ENCODE measurements around the gene KIAA1549. TPM values are rescaled to one million over a fixed set of nuclear protein-coding genes. Genes with fewer than 3 reads are reported as not detected.
"Not testable (repeated sequence)": the region's sequence is repeated elsewhere in the genome, so short reads cannot be mapped to it uniquely, and the experiment has no call there.

Gene KIAA1549
- total RNA-seq, 1 experiment from 2014 or later = 12.5 TPM

DNA sequence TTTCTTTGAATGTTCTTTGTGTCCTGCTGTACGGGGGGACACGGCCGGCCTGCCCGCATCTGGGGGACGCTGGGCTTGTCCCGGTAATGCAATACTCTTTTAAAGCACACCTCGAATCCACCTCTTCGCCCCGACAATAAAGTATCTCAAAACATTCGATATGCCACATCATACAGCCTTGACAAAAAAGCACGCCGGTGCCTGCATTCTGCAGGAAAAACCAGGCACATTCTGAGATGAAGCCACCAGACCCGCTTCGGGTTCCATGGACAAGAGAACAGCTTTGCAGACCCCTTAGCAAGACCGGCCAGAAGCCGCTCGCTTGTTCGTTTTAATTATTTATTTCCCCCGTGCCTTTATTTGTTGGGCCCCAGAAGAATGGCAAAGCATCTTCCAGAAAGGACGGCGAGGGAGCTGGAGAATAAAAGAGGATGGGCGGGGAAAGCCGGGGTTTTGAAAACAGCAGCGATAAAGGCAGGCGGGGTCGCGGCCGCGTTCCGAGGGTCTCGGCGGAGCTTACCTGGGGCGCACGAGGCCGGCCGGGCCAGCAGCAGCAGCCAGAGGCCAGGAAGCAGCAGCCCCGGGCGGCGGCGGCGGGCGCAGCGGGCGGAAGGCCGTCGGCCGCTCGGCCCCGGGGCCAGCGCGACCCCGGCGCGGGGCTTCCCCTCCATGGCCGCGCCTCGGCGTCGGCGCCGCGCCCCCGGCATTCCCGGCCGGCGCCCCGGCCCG is 462 bp downstream of the KIAA1549 start:
- H3K4me1 ChIP-seq = peaks cover 13% of the 10 kb centered on the region
- H3K27ac ChIP-seq = peak overlapping the region; percentile 31; the same call in 1 of the 2 replicates
- 0 out of 2 replicates have a peak, but pooled peaks cover 3% of the 10 kb centered on the region for H3K27me3 ChIP-seq
- H3K9me3 ChIP-seq (replicated peaks) = no peaks in the 10 kb centered on the region
- no peaks in the 10 kb centered on the region for H3K36me3 ChIP-seq
- DNase-seq = peak; percentile 26 to 47
- peak overlapping the region; percentile 87 for H3K4me3 ChIP-seq

DNA sequence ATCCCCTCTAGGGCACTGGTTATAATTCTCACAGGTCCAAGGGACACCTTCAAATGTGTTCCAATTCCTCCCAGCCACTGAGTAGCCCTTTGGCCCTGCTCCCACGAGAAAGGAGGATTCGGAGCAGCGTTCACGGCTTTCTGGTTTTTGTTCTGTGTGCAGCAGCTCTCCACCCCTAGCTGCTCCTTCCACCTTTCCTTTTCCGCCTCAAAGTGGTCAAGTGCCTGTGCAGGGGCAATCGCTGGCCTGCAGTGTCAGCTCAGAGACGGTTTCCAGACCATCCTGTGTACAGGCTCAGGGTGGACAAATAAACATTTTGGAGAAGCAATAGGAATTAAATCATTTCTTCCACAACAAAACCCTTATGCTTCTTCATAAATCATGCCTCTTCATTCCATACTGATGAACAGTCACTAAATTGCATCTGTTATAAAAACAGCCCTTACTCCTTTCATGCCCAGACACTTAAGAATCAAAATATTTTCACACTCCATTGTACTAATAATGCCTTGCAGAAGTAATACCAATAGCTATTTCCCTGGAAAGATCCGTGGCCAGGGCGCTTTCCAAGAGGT is 1.1 kb downstream of the KIAA1549 start:
- Histone ChIP-seq H3K4me3 (peak overlapping the region; percentile 87), H3K27me3 (0 out of 2 replicates have a peak, but pooled peaks cover 3% of the 10 kb centered on the region), H3K4me1 (peaks cover 20% of the 10 kb centered on the region), H3K9me3 (replicated peaks) (no peaks in the 10 kb centered on the region), H3K36me3 (no peaks in the 10 kb centered on the region), H3K27ac (no peak overlapping the region)
- peak in 1 of 2 experiments; percentile 21 for DNase-seq

DNA sequence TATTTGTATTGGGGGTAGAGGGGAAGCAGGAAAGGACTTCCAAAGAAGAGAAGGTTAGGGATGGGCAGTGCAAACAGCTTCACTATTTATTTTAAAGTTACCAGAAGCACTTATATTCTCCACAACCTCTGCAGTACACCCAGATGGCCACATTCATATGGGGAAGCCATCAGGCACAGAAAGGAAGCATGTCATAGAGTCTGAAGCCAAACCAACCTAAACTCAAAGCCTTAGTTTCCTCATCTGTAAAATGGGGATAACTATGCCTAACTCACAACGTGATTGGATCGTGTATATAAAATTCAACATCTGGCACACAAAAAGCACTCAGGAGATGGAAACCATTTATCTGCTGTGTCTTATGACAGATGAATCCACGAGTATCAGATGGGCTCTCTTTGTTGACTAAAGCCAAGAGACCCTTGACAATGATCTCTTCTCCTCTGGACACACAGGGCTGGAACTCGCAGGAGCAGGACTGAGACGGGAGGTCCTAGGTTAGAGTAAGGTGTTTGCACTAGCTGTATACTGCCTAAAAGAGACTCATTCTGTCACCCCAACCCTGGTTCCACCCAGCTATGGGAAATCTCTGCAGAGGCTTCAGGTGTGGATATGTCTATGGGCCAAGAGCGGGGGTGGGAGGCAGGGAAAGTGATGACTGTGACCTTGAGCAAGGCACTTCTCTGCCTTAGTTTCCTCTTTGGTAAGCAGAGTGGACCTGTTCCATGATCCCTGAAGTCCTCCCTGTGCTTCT is 1.8 kb downstream of the KIAA1549 start:
- Histone ChIP-seq H3K27ac (no peak overlapping the region), H3K36me3 (no peaks in the 10 kb centered on the region), H3K4me3 (peak overlapping the region; percentile 87), H3K4me1 (peaks cover 24% of the 10 kb centered on the region), H3K9me3 (replicated peaks) (no peaks in the 10 kb centered on the region), H3K27me3 (0 out of 2 replicates have a peak, but pooled peaks cover 3% of the 10 kb centered on the region)
- peak in 1 of 2 experiments; percentile 20 for DNase-seq

DNA sequence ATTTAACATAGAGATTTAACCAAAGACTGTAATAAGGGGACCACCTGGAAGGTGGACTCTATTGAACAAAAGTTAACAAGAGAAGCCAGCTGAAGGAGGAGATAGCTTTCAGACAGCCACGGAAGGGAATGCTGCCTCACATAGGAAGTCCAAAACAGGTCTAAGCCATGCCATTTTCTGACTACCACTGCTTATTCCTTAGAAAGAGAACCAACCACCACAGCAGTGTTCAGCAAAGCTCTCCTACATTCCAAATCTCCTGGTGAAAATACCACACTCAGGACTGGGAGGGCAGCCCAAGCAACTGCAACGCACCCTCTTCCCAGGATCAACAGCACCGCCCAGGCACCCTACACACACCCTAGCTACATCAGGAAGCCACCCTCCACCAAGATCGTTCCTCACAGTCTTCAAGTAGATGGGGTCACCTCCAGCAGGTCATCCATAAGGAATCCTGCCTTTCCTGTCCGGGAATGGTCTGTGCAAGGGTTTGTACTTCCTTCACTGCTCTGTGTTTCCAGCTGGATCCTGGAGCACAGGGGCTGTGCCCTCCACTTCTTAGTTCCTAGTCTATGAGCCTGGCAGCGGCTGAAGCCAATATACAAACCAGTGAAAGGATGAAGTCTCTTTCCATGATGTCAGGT is 2.5 kb downstream of the KIAA1549 start:
- Histone ChIP-seq H3K27ac (no peak overlapping the region), H3K4me1 (peaks cover 24% of the 10 kb centered on the region), H3K9me3 (replicated peaks) (no peaks in the 10 kb centered on the region), H3K4me3 (no peak overlapping the region), H3K36me3 (no peaks in the 10 kb centered on the region), H3K27me3 (0 out of 2 replicates have a peak, but pooled peaks cover 3% of the 10 kb centered on the region)
- peak in 1 of 2 experiments; percentile 15 for DNase-seq

DNA sequence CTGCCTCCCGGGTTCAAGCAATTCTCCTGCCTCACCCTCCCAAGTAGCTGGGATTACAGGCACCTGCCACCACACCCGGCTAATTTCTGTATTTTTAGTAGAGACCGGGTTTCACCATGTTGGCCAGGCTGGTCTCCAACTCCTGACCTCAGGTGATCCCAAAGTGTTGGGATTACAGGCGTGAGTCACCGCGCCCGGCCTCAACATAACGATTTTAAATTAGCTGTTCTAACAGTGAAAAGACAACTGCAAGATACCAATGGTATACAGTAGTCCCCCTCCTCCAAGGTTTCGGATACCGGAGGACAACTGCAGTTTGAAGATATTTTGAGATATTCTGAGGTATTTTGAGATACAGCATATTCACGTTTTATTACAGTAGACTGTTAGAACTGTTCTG is 5.0 kb downstream of the KIAA1549 start:
- peak overlapping the region; percentile 56 for H3K27ac ChIP-seq
- H3K4me1 ChIP-seq = peaks cover 31% of the 10 kb centered on the region
- peak; percentile 62 to 64 for DNase-seq
- peak overlapping the region; percentile 5 for H3K4me3 ChIP-seq
- not testable (repeated sequence) for H3K27me3 ChIP-seq; H3K36me3 ChIP-seq; H3K9me3 ChIP-seq (replicated peaks)

DNA sequence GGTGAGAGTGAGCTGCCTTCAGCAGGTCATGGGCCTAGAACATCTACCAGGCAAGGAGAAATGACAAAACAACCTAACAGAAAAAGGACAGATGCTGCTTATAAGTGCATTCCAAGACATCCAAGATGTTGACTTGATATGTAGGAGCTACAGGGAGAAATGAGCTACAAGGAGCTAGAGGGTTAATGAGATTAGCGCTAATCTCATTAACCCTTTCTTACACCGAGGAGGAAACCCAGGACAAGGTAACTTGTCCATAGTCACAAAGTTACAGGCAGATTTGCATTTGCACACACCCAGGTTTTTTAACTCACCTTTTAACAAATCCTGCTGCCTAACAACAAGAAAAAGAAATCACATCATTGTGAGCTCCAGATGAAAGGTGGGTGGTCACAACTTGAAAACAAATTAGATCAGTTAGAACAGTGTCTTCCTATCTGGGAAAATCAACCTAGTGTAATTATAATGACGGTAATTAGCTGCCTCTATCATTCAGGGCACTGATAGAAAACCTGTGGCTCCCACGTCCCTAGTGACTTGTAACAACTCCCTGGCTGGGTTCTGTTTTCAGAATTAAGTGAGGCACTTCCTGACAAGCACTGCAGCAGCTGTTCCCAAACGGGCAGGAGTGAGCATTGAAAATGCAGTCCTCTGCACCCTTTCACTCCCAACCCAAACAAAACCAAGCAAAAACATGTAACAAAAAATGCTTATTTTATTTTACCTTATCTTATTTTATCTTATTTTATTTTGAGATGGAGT is 5.7 kb downstream of the KIAA1549 start:
- Histone ChIP-seq H3K4me1 (peaks cover 36% of the 10 kb centered on the region), H3K27me3 (no peaks in the 10 kb centered on the region), H3K27ac (peak overlapping the region; percentile 56), H3K36me3 (no peaks in the 10 kb centered on the region), H3K9me3 (replicated peaks) (no peaks in the 10 kb centered on the region), H3K4me3 (peak overlapping the region; percentile 5)
- DNase-seq = peak; percentile 73 to 84

DNA sequence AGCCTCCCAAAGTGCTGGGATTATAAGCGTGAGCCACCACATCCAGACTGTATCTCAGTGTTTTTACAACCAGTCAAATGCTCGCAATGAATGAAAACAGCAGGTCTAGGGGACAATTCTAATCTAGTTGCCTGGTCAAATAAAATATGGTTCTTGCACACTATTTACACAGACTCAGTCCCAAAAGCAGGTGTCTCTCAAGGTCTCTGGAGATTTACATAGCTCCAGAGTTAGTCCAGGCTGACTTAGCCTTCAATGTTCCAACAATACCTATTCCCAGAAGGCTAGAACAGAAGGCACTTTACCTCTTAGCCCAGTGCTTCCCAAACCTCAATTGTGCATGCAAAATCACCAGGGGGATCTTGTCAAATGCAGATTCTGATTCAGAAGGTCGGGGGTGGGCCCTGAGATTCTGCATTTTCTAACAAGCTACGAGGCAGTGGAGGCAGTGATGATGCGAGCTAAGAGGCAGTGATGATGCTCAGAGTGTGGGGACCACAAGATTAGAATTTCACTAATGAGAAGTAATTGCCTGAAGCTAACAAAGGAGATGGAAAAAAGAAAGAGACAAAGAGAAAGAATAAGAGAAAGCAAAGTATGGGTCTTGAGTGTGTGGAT is 6.4 kb downstream of the KIAA1549 start:
- no peak overlapping the region; the same call in 1 of the 2 replicates for H3K27ac ChIP-seq
- H3K9me3 ChIP-seq (replicated peaks) = no peaks in the 10 kb centered on the region
- H3K4me1 ChIP-seq = peaks cover 40% of the 10 kb centered on the region
- H3K36me3 ChIP-seq = no peaks in the 10 kb centered on the region
- H3K4me3 ChIP-seq = no peak overlapping the region
- no peak for DNase-seq
- H3K27me3 ChIP-seq = no peaks in the 10 kb centered on the region

DNA sequence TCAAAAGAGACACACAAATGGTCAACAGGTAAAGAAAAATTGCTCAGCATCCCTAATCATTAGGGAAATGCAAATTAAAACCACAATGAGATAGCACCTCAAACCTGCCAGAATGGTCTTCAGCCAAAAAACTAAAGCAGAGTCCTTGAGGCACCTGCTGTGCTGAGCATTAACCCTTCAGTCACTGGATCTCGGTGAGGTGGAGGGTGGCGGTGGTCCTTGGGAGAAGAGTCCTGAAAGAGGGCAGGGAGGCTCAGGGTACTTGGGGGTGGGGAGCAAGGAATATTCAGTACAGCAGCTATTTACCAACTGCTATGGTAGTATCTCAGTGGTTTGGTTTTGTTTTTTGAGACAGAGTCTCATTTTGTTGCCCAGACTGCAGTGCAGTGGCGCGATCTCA is 7.1 kb downstream of the KIAA1549 start:
- Histone ChIP-seq H3K4me3 (no peak overlapping the region), H3K27ac (no peak overlapping the region), H3K4me1 (peaks cover 40% of the 10 kb centered on the region), H3K36me3 (no peaks in the 10 kb centered on the region), H3K9me3 (replicated peaks) (no peaks in the 10 kb centered on the region; the same call in 1 of the 2 replicates), H3K27me3 (no peaks in the 10 kb centered on the region)
- DNase-seq = no peak

DNA sequence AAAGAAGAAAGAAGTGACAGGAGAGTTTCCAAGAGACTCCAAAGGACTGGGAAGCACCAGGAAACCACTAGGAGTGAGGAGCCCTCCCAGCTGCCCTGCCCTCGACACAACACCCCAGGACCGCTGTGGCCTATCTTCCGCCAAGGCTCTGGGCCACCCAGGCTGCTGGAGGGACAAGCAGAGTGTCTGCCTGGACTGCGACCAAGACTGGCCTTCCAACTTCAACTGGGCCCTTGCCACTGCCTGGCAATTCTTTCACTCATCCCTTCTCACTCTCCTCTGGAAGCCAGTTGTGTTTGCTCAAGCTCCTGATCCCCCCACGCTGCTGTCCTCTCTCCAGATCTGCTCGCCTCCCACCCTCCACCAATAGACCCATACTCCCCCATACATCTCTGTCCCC is 10.2 kb downstream of the KIAA1549 start:
- Histone ChIP-seq H3K9me3 (replicated peaks) (no peaks in the 10 kb centered on the region; the same call in 1 of the 2 replicates), H3K27ac (peak overlapping the region; percentile 47), H3K4me3 (no peak overlapping the region), H3K36me3 (no peaks in the 10 kb centered on the region), H3K27me3 (no peaks in the 10 kb centered on the region), H3K4me1 (peaks cover 28% of the 10 kb centered on the region)
- peak; percentile 83 to 86 for DNase-seq

DNA sequence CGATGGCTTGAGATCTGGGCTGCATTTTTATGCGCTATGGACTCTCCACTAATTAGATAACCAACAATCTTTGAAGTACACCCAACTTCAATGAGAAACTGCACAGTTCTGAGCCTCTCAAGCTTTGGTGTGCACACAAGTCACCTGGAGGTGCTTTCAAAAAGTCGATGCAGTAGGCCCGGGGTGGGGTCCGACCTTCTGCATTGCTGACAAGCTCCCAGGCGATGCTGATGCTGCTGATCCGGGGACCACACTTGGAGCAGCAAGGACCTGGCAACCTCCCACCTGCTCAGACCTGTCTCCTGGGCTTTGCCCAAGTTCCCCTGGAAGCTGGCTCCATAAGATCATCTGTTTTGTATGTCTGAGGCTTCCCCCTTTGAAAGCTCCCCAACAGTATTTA is 10.7 kb downstream of the KIAA1549 start:
- peak; percentile 62 to 64 for DNase-seq
- no peaks in the 10 kb centered on the region; the same call in 1 of the 2 replicates for H3K9me3 ChIP-seq (replicated peaks)
- peaks cover 24% of the 10 kb centered on the region for H3K4me1 ChIP-seq
- H3K27me3 ChIP-seq = no peaks in the 10 kb centered on the region
- H3K27ac ChIP-seq = peak overlapping the region; percentile 47
- H3K36me3 ChIP-seq = no peaks in the 10 kb centered on the region
- H3K4me3 ChIP-seq = no peak overlapping the region

DNA sequence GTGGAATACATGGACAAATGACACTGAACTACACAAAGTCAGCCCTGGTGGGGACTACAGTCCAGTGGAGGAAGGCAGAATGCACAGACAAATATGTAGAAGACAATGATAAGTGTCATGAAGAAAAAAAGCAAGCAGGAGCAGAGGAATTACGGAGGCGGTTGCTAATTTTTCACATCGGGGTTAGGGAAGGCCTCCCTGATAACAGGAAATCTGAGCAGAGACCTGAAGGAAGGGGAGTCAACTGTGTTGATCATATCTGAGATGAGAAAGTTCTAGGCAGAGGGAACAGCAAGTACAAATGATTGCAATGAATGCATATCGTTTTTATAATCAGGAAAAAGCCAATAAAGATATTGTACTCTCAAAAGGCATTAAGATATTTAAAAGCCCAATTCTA is 14.0 kb downstream of the KIAA1549 start:
- DNase-seq = no peak
- no peak overlapping the region for H3K27ac ChIP-seq
- H3K4me1 ChIP-seq = peaks cover 17% of the 10 kb centered on the region
- H3K36me3 ChIP-seq = no peaks in the 10 kb centered on the region
- H3K9me3 ChIP-seq (replicated peaks) = no peaks in the 10 kb centered on the region; the same call in 1 of the 2 replicates
- no peaks in the 10 kb centered on the region for H3K27me3 ChIP-seq
- no peak overlapping the region for H3K4me3 ChIP-seq

DNA sequence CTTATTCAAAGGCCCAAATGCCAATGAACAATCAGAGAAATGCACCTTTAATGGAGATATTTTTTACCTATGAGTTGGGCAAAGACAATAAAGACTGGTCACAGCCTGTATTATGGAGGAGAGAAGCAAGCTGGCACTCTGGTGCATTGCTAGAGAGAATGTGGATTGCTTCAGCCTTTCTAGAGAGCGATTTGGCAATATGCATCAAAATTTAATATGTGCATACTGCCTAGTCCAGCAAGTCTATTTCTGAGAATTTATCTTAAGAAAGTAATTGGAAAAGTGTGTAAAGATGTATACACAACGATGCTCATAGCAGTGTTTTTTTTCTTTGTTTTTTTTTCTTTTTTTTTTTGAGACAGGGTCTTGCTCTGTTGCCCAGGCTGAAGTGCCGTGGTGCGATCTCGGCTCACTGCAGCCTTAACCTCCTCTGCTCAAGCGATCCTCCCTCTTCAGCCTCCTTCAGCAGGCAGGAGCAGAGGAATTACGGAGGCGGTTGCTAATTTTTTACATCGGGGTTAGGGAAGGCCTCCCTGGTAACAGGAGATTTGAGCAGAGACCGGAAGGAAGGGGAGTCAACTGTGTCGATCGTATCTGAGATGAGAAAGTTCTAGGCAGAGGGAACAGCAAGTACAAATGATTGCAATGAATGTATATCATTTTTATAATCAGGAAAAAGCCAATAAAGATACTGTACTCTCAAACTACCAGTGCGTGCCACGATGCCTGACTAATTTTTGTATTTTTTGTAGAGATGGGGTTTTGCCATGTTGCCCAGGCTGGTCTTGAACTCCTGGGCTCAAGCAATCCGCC is 16.4 kb downstream of the KIAA1549 start:
- no peaks in the 10 kb centered on the region for H3K36me3 ChIP-seq
- no peak overlapping the region for H3K4me3 ChIP-seq
- DNase-seq = no peak
- H3K4me1 ChIP-seq = no peaks in the 10 kb centered on the region
- H3K9me3 ChIP-seq (replicated peaks) = no peaks in the 10 kb centered on the region; the same call in 1 of the 2 replicates
- H3K27ac ChIP-seq = no peak overlapping the region
- no peaks in the 10 kb centered on the region for H3K27me3 ChIP-seq

DNA sequence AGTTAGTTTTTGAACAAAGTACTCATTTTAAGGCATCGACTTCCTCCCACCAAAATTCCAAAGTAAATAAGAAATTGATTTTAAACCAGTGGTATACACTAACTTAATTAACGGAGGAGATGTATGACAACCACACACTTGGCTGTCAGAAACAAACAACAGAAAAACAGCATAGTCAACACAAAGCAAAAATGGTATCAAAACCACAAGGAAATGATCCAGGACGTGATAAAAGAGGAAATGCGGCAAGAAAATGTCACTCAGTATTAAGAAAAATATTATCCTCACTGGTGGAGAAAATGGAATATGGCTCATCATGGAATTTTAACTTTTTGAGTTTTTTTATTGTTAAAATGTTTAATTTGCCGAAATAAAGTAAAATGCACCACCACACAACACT is 17.5 kb downstream of the KIAA1549 start:
- Histone ChIP-seq H3K36me3 (no peaks in the 10 kb centered on the region), H3K9me3 (replicated peaks) (no peaks in the 10 kb centered on the region), H3K27me3 (no peaks in the 10 kb centered on the region), H3K27ac (no peak overlapping the region), H3K4me1 (0 out of 2 replicates have a peak, but pooled peaks cover 6% of the 10 kb centered on the region), H3K4me3 (no peak overlapping the region)
- no peak for DNase-seq
